Common myeloid progenitor, CD34-positive (primary cell): ENCODE results near the gene MICAL3.
A peak's percentile ranks its signal among the peaks of the same experiment; 100 is the strongest.
"Not testable (repeated sequence)": the region's sequence is repeated elsewhere in the genome, so short reads cannot be mapped to it uniquely, and the experiment has no call there.

Source experiments
- CTCF ChIA-PET: fragments of 350-600 bp; sonication (Branson Sonifier 250); formaldehyde crosslinking; loops from one replicate; lab custom pipeline; 2021; ENCODE audit warnings: antibody characterized with exemption; lab: Charles Lee
- POLR2A ChIA-PET: fragments of 350-600 bp; sonication (Branson Sonifier 250); formaldehyde crosslinking; loops from one replicate; lab custom pipeline; 2021; ENCODE audit warnings: antibody characterized with exemption; lab: Charles Lee
- DNase-seq, 3 donors: peaks; one replicate each; pipeline versions ENCODE4 v3.0.0 to v3.0.0-alpha.2; 2013
- H3K27ac ChIP-seq, 2 experiments: 1 replicate in 1 of 2; 2 replicates in 1 of 2; pipeline ENCODE4 v1.7.0; 2013; ENCODE audit warnings: inconsistent platforms in 2 of 2, low read length in 2 of 2, mild to moderate bottlenecking in 2 of 2, low read depth in 1 of 2, moderate library complexity in 1 of 2; ENCODE audit not compliant: severe bottlenecking in 2 of 2, insufficient read depth in 1 of 2, poor library complexity in 1 of 2
- H3K27me3 ChIP-seq, 5 experiments: replicated peaks in 2 of 5; 1 replicate in 3 of 5; 2 replicates in 2 of 5; pipeline versions ENCODE4 v1.6.1 to v1.7.0; 2013; ENCODE audit warnings: low read length in 4 of 5, mild to moderate bottlenecking in 2 of 5, moderate library complexity in 2 of 5, inconsistent platforms in 1 of 5; ENCODE audit not compliant: insufficient read depth in 5 of 5, control insufficient read depth in 4 of 5
- H3K36me3 ChIP-seq, 4 experiments: 1 replicate in 2 of 4; 2 replicates in 2 of 4; pipeline versions ENCODE4 v1.6.1 to v1.7.0; 2013; ENCODE audit warnings: low read length in 3 of 4, control low read depth in 1 of 4, mild to moderate bottlenecking in 1 of 4; ENCODE audit not compliant: control insufficient read depth in 4 of 4, insufficient read depth in 4 of 4
- H3K4me1 ChIP-seq, 4 experiments: 1 replicate in 3 of 4; 2 replicates in 1 of 4; pipeline versions ENCODE4 v1.6.1 to v1.7.1; 2013; ENCODE audit warnings: low read length in 3 of 4, mild to moderate bottlenecking in 3 of 4, control low read depth in 1 of 4, inconsistent platforms in 1 of 4, moderate library complexity in 1 of 4; ENCODE audit not compliant: control insufficient read depth in 4 of 4, insufficient read depth in 4 of 4; ENCODE audit errors: control extremely low read depth in 1 of 4
- H3K4me3 ChIP-seq, 7 experiments: 1 replicate in 4 of 7; 2 replicates in 3 of 7; pipeline versions ENCODE4 v1.5.1 to v1.7.0; 2013; ENCODE audit warnings: mild to moderate bottlenecking in 7 of 7, low read length in 6 of 7, moderate library complexity in 6 of 7, inconsistent platforms in 2 of 7, low read depth in 2 of 7, control low read depth in 1 of 7; ENCODE audit not compliant: insufficient read depth in 4 of 7, control insufficient read depth in 1 of 7; ENCODE audit errors: extremely low read depth in 1 of 7
- H3K9me3 ChIP-seq, 5 experiments: 1 replicate in 4 of 5; 2 replicates in 1 of 5; pipeline versions ENCODE4 v1.6.1 to v1.7.1; 2013; ENCODE audit warnings: low read length in 4 of 5, mild to moderate bottlenecking in 2 of 5, inconsistent platforms in 1 of 5, low read depth in 1 of 5, moderate library complexity in 1 of 5; ENCODE audit not compliant: control insufficient read depth in 4 of 5, insufficient read depth in 2 of 5; ENCODE audit errors: control extremely low read depth in 1 of 5
- WGBS: methylation state at CpG from one replicate; pipeline ENCODE4 v1.1.5; 2013; ENCODE audit not compliant: insufficient coverage; 5-methylcytosine and 5-hydroxymethylcytosine counted together

Gene MICAL3

DNA sequence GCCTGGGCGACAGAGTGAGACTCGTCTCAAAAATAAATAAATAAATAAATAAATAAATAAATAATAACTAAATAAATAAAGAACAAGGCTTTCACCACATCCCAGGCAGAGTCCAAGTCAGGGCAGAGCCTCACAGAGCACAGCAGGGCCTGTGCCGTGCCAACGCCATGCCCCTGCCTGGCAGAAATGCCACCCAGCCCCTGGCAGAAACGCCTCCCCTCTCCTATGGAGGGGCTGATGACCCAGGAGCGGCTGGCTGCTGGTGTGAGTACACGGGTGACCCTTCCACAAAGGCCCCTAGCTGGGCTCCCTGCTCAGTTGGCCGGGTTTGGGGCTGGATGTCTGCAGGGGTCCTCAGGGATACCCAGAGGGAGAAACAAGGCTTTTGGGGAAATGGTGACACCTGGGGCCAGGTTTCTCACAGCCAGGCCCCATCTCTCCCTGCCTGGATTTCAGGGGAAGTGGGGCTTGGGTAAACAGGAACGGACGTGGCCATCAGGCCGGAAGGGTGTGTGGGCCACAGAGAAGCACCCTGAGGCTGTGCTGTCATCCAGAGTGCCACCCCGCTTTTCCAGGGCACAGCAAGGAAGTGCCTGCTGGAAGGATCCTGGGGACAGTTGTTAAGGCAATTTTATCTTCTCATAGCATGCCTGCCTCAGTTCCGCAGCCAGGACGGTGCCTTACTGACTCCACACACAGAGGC lies 255.2 kb downstream of the MICAL3 start:
- Histone ChIP-seq H3K4me3 (peak overlapping the region in 1 of 7 experiments; percentile 33), H3K27ac (peak overlapping the region in 1 of 2 experiments; percentile 54), H3K27me3 (no peaks in the 10 kb centered on the region), H3K36me3 (peaks cover 0 to 16% (median 3%) of the 10 kb centered on the region in 4 experiments), H3K4me1 (peaks cover 9 to 63% (median 55%) of the 10 kb centered on the region in 4 experiments), H3K9me3 (no peaks in the 10 kb centered on the region)
- no peak for DNase-seq
- WGBS: 78% methylated on average over 9 of the region's 14 CpGs
- ChIA-PET CTCF (interaction anchor here (0.7 to 5.5 kb wide), 2 partner anchors 16 to 26 kb away, joined by 3 to 47 read pairs; no protein-coding TSS in a partner anchor), POLR2A (no interaction called here)

GRCh38 chr22:17767233-17768065 lies 256.9 kb downstream of the MICAL3 start:
- H3K36me3 ChIP-seq: peaks cover 0 to 16% (median 3%) of the 10 kb centered on the region in 4 experiments
- no peaks in the 10 kb centered on the region for H3K27me3 ChIP-seq
- no peaks in the 10 kb centered on the region for H3K9me3 ChIP-seq
- WGBS: 94% methylated on average over 12 of the region's 14 CpGs
- no peak overlapping the region for H3K27ac ChIP-seq
- no peak overlapping the region for H3K4me3 ChIP-seq
- ChIA-PET CTCF (interaction anchor here (0.9 to 1.4 kb wide), 4 partner anchors 13 to 25 kb away, joined by 3 to 5 read pairs (median 3); no protein-coding TSS in a partner anchor), POLR2A (no interaction called here)
- peaks cover 10 to 61% (median 47%) of the 10 kb centered on the region in 4 experiments for H3K4me1 ChIP-seq
- DNase-seq: no peak

- POLR2A ChIA-PET, H3K27me3 ChIP-seq, H3K4me3 ChIP-seq, H3K9me3 ChIP-seq, H3K27ac ChIP-seq, DNase-seq: not testable (repeated sequence)
- 60% methylated on average over 1 of the region's 5 CpGs for WGBS
- Histone ChIP-seq H3K36me3 (peaks cover 0 to 14% (median 3%) of the 10 kb centered on the region in 4 experiments), H3K4me1 (peaks cover 10 to 47% (median 33%) of the 10 kb centered on the region in 4 experiments)
- CTCF ChIA-PET: interaction anchor here (0.6 to 1.3 kb wide), 6 partner anchors 12 to 23 kb away, joined by 3 to 6 read pairs (median 4); no protein-coding TSS in a partner anchor
These were observed 259.5 kb downstream of the MICAL3 start for GRCh38 chr22:17764852-17765251.

DNA sequence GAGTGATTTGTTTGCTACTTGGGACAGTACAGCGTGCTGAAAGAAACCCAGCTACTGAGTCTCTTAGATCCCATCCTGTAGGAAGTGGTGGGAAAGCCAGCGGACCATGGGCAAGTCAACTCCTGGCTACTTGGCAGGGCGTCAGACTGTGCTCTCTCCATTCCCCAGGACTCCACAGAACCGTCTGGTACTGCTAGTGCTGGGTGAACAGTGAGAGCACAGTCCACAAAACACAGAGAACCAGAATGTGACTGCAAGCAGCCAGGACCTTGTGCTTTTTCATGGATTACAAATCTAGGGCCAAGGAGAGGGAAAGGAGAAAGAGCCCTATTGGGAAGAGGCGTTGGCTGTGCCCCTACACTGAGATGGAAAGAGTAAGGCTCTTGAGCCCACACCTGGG lies 260.3 kb downstream of the MICAL3 start:
- ChIA-PET CTCF (interaction anchor here (1.1 to 1.5 kb wide), 4 partner anchors 9 to 21 kb away, joined by 3 to 5 read pairs (median 3); no protein-coding TSS in a partner anchor), POLR2A (interaction anchor here (0.6 to 1.4 kb wide), 2 partner anchors 10 to 13 kb away, joined by 3 to 4 read pairs; no protein-coding TSS in a partner anchor)
- no peaks in the 10 kb centered on the region for H3K27me3 ChIP-seq
- H3K36me3 ChIP-seq: peaks cover 0 to 10% (median 0%) of the 10 kb centered on the region in 4 experiments
- no peak overlapping the region for H3K4me3 ChIP-seq
- H3K4me1 ChIP-seq: peaks cover 10 to 39% (median 25%) of the 10 kb centered on the region in 4 experiments
- no peak overlapping the region for H3K27ac ChIP-seq
- DNase-seq: no peak
- H3K9me3 ChIP-seq: no peaks in the 10 kb centered on the region
- WGBS: 80% methylated on average over 5 of the region's 5 CpGs

GRCh38 chr22:17763442-17763841 lies 260.9 kb downstream of the MICAL3 start:
- WGBS: 81% methylated on average over 7 of the region's 10 CpGs

DNA sequence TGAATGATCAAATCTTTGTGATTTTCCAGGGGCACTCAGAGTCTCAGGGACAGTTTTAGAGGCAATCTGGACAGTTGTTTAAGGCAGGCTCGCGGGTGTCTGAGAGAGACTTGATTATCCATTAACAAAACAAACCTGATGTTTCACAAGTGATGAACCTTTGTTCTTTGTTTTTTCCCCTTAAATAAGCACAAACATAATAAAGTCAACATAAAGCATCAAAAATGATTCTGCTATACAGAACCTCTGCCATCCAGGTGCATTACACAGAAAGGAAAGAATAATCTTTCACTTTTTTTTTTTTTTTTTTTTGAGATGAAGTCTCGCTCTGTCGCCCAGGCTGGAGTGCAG lies 263.2 kb downstream of the MICAL3 start:
- Histone ChIP-seq H3K4me1 (peaks cover 7 to 36% (median 24%) of the 10 kb centered on the region in 4 experiments), H3K27me3 (no peaks in the 10 kb centered on the region), H3K27ac (peak overlapping the region in 1 of 2 experiments; percentile 59), H3K4me3 (no peak overlapping the region), H3K36me3 (peaks cover 0 to 8% (median 2%) of the 10 kb centered on the region in 4 experiments), H3K9me3 (no peaks in the 10 kb centered on the region)
- DNase-seq: no peak
- WGBS: no CpG with 5 or more reads among the region's 4 CpGs
- CTCF ChIA-PET: interaction anchor here (1.1 kb wide), 1 partner anchor 19 kb away, joined by 3 read pairs; no protein-coding TSS in a partner anchor
- POLR2A ChIA-PET: interaction anchor here (2.0 kb wide), 1 partner anchor 11 kb away, joined by 12 read pairs; no protein-coding TSS in a partner anchor

More at GRCh38 chr22:17763442-17763841, 260.9 kb downstream of the MICAL3 start:
- H3K4me1 ChIP-seq: peaks cover 10 to 38% (median 24%) of the 10 kb centered on the region in 4 experiments
- not testable (repeated sequence) for H3K27ac ChIP-seq, H3K27me3 ChIP-seq, H3K9me3 ChIP-seq, H3K4me3 ChIP-seq, H3K36me3 ChIP-seq
- peak; percentile 34 to 95 (median 86) for DNase-seq
- POLR2A ChIA-PET: interaction anchor here (0.6 to 1.4 kb wide), 3 partner anchors 10 to 22 kb away, joined by 3 to 4 read pairs (median 3); no protein-coding TSS in a partner anchor
- CTCF ChIA-PET: interaction anchor here (1.3 to 1.8 kb wide), 3 partner anchors 10 to 22 kb away, joined by 3 to 6 read pairs (median 5); no protein-coding TSS in a partner anchor
